Stimulated activated CD8-positive, alpha-beta memory T cell treated with anti-CD3 and anti-CD28 coated beads, Interleukin-12 subunit alpha, Interleukin-12 subunit beta, amount 100 ng/mL, for 1 hour (primary cell): ENCODE measurements around the gene IFNLR1.
A peak's percentile ranks its signal among the peaks of the same experiment; 100 is the strongest.

Experiments used
- DNase-seq: peaks from one replicate; pipeline ENCODE4 v3.0.0-alpha.2; 2020; ENCODE audit warnings: low read depth

The IFNLR1 gene

GRCh38 chr1:24205345-24206082 lies 18.4 kb upstream of the IFNLR1 start:
- no peak for DNase-seq

- DNase-seq, result no peak
Observed at GRCh38 chr1:24204116-24204515, 17.0 kb upstream of the IFNLR1 start.

DNA sequence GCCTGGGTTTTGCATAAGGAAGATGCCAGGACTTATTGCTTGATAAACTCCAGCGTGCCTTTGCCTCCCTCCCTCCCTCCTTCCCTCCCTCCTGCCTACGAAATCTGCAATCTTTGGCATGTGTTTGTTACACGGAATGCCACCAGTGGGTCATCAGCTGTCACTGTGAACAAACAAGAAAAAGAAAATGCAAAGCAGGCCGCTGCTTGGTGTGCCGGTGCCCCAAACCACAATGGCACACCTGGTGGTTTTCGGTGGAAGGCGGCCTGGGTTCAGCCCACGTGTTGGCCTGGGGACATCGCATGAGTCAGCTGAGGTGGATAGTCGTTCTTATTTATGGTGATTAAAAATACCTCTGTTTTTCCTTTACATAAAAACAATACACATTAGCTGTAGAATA lies 16.3 kb upstream of the IFNLR1 start:
- no peak for DNase-seq

DNA sequence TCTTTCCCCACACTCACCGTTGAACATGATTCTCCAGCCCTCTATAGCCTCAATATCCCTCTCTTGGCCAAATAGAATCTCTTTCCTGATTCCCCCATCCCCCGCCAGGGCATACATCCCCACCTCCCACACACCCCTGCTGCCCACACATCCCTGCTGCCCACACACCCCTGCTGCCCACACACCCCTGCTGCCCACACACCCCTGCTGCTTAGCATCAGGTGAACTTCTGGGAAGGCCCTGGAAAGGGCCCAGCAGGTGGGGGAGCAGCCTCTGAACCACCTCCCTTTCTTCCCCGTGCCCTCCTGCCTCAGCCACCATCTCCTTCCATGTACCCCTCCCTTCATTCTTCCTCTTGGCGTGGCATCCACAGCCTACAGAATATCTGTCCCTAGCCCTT lies 15.9 kb upstream of the IFNLR1 start:
- DNase-seq, result no peak

GRCh38 chr1:24202556-24202955 lies 15.5 kb upstream of the IFNLR1 start:
- no peak for DNase-seq

DNA sequence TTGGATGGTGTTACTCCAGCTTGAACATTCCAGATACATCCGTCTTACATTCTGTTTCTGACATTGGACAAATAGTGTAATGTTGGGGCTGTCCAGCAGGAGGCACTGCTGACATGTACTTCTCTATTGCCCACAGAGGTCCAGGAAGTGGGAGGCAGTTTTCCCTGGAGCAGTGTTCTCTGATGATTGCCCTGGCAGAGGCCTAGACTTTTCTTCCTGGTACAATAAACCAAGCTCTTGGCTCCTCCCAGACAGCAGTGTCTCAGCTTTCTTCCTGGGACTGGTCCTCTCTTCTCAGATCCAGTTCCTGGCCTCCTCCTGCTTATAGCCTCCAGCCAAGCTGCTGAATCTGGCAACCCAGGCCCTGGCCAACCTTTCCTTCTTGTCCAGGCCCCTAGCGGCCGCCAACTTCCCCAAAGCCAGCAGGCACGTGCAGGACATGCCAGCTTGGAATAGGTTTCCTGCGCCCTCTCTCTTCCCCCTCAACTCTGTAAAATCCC lies 14.9 kb upstream of the IFNLR1 start:
- peak; percentile 29 for DNase-seq

- peak; percentile 56 for DNase-seq
Observed at GRCh38 chr1:24199291-24199900, 12.3 kb upstream of the IFNLR1 start.

DNA sequence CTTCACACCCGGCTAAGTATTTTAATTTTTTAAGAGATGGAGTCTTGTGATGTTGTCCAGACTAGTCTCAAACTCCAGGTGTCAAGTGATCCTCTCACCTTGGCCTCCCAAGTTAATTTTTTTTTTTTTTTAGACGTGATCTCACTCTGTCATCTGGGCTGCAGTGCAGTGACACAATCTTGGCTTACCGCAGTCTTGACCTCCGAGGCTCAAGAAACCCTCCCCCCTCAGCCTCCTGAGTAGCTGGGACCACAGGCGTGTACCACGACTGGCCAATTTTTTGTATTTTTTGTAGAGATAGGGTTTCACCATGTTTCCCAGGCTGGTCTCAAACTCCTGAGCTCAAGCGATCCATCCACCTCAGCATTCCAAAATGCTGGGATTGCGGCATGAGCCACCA lies 11.7 kb upstream of the IFNLR1 start:
- DNase-seq, result no peak

DNA sequence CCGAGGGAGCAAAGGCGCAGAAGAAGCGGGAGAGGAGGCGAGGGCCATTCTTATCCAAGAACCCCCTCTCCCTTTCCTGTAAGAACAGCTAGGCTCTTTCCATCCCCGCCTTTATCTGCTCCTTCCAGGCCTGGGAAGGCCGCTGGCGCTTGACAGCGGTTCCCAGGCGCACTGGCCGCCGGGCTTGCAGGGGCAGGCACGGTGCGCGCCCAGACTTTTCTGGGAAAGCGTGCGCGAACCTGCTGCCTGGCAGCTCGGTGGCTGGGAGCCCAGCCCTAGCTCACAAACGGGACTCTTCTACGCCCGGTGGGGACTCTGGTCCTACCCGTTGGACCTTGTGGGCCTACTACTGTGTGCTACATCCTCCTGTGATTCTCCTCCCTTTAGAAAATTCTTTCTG lies 8.8 kb upstream of the IFNLR1 start:
- no peak for DNase-seq

DNA sequence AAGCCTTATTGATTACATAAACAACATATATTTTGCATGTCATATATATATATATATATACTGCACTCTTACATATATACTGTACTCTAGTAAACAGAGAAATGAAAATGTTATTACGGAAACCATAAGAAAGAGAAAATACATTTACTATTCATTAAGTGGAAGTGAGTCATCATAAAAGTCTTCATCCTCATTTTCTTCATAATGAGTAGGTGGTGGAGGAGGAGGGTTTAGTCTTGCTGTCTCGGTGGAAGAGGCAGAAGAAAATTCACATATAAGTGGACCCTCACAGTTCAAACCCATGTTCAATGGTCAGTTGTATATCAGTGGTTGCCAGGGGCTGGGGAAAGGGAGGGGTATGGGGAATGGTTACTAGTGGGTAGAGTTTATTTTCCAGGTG lies 8.0 kb upstream of the IFNLR1 start:
- no peak for DNase-seq

GRCh38 chr1:24193046-24193445 lies 6.0 kb upstream of the IFNLR1 start:
- DNase-seq, result no peak

DNA sequence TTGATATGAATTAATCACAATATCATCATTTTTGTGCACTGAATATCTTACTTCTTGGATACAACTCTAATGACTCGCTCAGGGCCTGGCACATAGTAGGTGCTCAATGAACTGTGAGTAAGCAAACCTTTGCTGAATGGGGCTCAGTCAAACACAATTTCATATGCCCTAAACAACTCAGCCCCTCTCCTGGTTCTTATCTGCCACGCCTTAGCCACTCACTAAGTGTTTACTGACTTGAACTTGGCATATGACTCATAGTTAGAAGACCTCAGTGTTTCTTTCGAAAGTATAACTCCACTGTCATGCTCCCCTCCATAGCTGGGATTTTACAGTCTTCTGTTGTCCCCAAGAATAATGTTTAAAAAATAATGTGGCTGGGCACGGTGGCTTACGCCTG lies 4.8 kb upstream of the IFNLR1 start:
- no peak for DNase-seq

- no peak for DNase-seq
Observed at GRCh38 chr1:24190983-24191461, 3.9 kb upstream of the IFNLR1 start.

DNA sequence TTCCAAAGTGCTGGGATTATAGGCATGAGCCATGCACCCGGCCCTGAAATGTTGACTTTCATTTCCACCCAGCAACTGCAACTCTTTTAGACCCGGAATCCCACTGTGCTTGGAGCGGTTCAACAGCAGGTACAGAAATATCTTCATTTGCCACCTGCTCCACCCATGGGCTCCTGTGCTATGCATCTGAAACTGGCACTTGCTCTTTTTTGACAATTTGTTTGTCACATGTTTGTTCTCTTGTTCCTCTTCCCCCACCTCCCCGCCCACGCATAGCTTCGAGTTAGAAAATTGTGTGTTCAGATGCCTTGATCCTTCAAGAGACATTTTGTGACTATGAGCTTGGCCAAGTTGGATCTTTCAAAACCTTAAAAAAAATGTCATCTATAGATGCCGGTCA lies 2.4 kb upstream of the IFNLR1 start:
- DNase-seq, result no peak

- DNase-seq, result no peak
Observed at GRCh38 chr1:24186711-24186992, 437 bp downstream of the IFNLR1 start.

DNA sequence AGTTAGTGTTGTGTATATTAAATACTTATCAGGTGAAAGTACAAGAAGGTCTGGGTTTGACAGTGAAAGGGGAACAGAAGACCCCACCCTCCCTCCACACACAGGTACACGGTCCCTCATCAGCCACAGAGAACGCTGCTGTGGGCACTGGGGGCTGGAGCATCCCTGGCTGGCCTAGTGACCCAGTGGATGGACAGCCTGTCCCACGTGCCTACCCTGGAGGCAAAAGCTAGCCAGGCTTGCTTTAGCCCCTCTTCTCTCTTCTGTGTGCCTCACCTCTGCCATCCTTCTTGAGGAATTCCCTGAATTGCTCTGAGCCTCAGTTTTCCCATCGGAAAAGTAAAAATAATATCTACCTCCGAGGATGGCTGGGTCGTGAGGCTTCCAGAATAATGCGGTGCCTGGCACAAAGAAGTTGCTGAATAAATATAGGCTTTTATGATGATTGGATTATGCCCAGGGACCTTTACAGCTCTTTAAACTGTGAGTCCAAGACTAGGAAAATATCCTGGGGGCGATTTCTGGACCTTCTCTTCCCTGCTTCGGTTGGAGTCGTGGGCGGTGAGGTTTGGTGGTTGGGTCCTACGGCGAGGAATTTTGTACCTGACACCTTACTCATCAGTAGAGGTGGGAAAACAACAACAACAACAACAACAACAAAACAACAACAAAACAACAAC lies 918 bp downstream of the IFNLR1 start:
- no peak for DNase-seq

- no peak for DNase-seq
Observed at GRCh38 chr1:24185076-24185475, 2.0 kb downstream of the IFNLR1 start.

DNA sequence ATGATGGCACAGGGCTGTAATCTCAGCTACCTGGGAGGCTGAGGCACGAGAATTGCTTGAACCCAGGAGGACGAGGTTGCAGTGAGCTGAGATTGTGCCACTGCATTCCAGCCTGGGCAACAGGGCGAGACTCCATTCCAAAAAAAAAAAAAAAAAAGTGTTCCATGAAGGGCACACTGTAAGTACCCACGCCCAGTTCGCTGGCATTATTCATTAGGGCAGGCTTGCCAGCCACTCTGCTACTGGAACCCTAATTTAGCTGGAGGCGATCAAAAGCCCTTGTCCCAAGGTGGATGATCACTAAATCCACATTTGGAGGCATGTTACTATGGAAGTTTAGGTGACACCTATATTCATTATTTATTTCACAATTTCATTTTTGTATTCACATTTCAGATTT lies 5.0 kb downstream of the IFNLR1 start:
- DNase-seq, result no peak

- no peak for DNase-seq
Observed at GRCh38 chr1:24181619-24182018, 5.5 kb downstream of the IFNLR1 start.

DNA sequence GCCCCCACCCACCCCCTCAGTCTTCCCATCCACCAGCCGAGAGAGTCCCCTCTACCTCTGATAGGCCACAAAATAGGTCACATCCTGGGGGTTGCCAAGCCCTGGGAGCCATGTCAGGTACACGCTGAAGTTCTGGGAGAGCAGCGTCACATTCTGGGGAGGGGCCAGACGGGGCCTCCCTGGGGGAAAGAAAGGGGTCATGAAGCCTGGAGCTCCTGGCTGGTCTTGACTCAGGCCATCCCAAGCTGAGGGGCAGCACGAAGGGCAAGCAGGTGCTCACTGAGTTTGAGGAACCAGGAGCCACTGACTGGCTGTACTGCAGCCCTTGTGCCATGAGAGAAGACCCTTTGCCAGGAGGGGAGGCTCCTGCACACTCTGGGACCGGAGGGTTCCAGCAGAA lies 6.4 kb downstream of the IFNLR1 start:
- no peak for DNase-seq

GRCh38 chr1:24179251-24179840 lies 7.7 kb downstream of the IFNLR1 start:
- no peak for DNase-seq

DNA sequence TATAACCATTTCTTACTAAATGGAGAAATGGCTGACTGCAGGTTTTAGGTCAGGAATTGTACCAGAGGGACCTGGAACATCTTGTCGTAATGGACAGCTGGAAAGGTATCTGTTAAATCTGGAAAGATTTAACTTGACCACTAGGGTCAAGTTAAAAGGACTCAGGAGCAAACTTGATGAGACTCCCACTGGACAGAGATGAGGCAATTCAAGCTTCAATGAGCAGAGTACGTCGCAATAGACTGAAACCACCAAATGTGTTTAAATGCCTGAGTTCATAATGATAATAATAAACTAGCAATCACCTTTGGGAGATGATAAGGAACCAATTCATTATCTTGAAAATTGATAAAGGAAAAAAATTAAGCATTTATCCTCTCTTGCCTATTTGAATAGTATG lies 8.7 kb downstream of the IFNLR1 start:
- no peak for DNase-seq

- DNase-seq, result no peak
Observed at GRCh38 chr1:24177161-24177560, 9.9 kb downstream of the IFNLR1 start.
